Natural killer cell (primary cell): Measurements from ENCODE around the gene ZNF618. TPM values are rescaled to one million over a fixed set of nuclear protein-coding genes. Genes with fewer than 3 reads are reported as not detected.

Experiments
- ATAC-seq, 3 donors: fragments of 150-1000 bp in 2 of 3; fragments of 200-7000 bp in 1 of 3; cut with Tn5 transposase; 1 replicate in 1 of 3; 2 replicates in 2 of 3; pipeline ENCODE4 v1.10.0; 2021; ENCODE audit warnings: mild to moderate bottlenecking in 2 of 3, moderate library complexity in 2 of 3
- DNase-seq, 2 donors: peaks; one replicate each; pipeline versions ENCODE4 v3.0.0 to v3.0.0-alpha.2; 2013 to 2021; ENCODE audit warnings: mixed read lengths in 1 of 2
- H3K27ac ChIP-seq: one replicate; pipeline ENCODE4 v1.5.1; 2013; ENCODE audit warnings: mild to moderate bottlenecking, low read length
- H3K27me3 ChIP-seq: one replicate; pipeline ENCODE4 v1.6.1; 2013; ENCODE audit warnings: low read length; ENCODE audit not compliant: control insufficient read depth, insufficient read depth
- H3K36me3 ChIP-seq: one replicate; pipeline ENCODE4 v1.6.1; 2013; ENCODE audit warnings: low read length; ENCODE audit not compliant: control insufficient read depth, insufficient read depth
- H3K4me1 ChIP-seq: one replicate; pipeline ENCODE4 v1.6.1; 2013; ENCODE audit warnings: low read length; ENCODE audit not compliant: control insufficient read depth, insufficient read depth
- H3K4me3 ChIP-seq: one replicate; pipeline ENCODE4 v1.5.1; 2013; ENCODE audit warnings: low read length
- H3K9me3 ChIP-seq: one replicate; pipeline ENCODE4 v1.6.1; 2013; ENCODE audit warnings: low read length; ENCODE audit not compliant: control insufficient read depth, insufficient read depth
- H3K27ac Mint-ChIP-seq, 2 donors: one replicate each; pipeline ENCODE4 v1.8.0; 2022; ENCODE audit warnings: mild to moderate bottlenecking in 2 of 2, mixed read lengths in 2 of 2, moderate library complexity in 1 of 2
- H3K27me3 Mint-ChIP-seq, 2 donors: one replicate each; pipeline ENCODE4 v1.8.0; 2022; ENCODE audit warnings: low read depth in 2 of 2, mixed read lengths in 2 of 2
- H3K36me3 Mint-ChIP-seq: one replicate; pipeline ENCODE4 v1.8.0; 2022; ENCODE audit warnings: mixed read lengths
- H3K4me1 Mint-ChIP-seq, 2 donors: one replicate each; pipeline ENCODE4 v1.8.0; 2022; ENCODE audit warnings: mixed read lengths in 2 of 2
- H3K4me3 Mint-ChIP-seq: one replicate; pipeline ENCODE4 v1.8.0; 2022; ENCODE audit warnings: mild to moderate bottlenecking, moderate library complexity, mixed read lengths
- H3K9me3 Mint-ChIP-seq, 2 donors: one replicate each; pipeline ENCODE4 v1.8.0; 2022; ENCODE audit warnings: mixed read lengths in 2 of 2
- CTCF ChIP-seq: fragments of 200-600 bp; IDR thresholded peaks from one replicate; pipeline ENCODE4 v1.8.0; 2022; ENCODE audit warnings: antibody characterized with exemption
- WGBS: methylation state at CpG from one replicate; pipeline ENCODE4 v1.1.7; 2013; ENCODE audit warnings: missing lambda C conversion rate; ENCODE audit not compliant: insufficient coverage; 5-methylcytosine and 5-hydroxymethylcytosine counted together
- intact Hi-C: fragments of 100-400 bp; cut with micrococcal nuclease; formaldehyde crosslinking; loops from one replicate; pipeline ENCODE4 v1.14.2; 2022
- total RNA-seq, 4 donors: library from RNA; stranded (reverse); fragments of 120-200 nt in 1 of 4; gene quantifications; one replicate each; pipeline versions ENCODE4 v1.2.3 to v1.2.4, GENCODE V29; 2013 to 2022

ZNF618 gene
- total RNA-seq, 3 donors from 2014 or later (not counting 1 experiment from before 2014, with no cell fraction given) = 9.2 to 10.7 (median 10.0) TPM

- H3K36me3 ChIP-seq = no peaks in the 10 kb centered on the region
- no peaks in the 10 kb centered on the region for H3K27me3 Mint-ChIP-seq
- H3K4me1 ChIP-seq = no peaks in the 10 kb centered on the region
- no peak overlapping the region for H3K27ac ChIP-seq
- no peak overlapping the region for H3K27ac Mint-ChIP-seq
- DNase-seq = no peak
- H3K9me3 Mint-ChIP-seq = peaks cover 0 to 4% of the 10 kb centered on the region in 2 donors
- H3K4me1 Mint-ChIP-seq = peaks cover 0 to 6% of the 10 kb centered on the region in 2 donors
- no peak overlapping the region for H3K4me3 Mint-ChIP-seq
- 97% methylated on average over 17 of the region's 17 CpGs for WGBS
- intact Hi-C loops = no loop called here
- H3K9me3 ChIP-seq = no peaks in the 10 kb centered on the region
- peaks cover 12% of the 10 kb centered on the region for H3K36me3 Mint-ChIP-seq
- no peak overlapping the region for H3K4me3 ChIP-seq
- H3K27me3 ChIP-seq = no peaks in the 10 kb centered on the region
- no peak for TF ChIP-seq CTCF
- no peak for ATAC-seq
Measured at GRCh38 chr9:113901221-113901688, 25.1 kb downstream of the ZNF618 start.

GRCh38 chr9:113903514-113904077, 27.5 kb downstream of the ZNF618 start:
- Mint-ChIP-seq H3K4me3 (no peak overlapping the region), H3K27ac (no peak overlapping the region), H3K36me3 (peaks cover 12% of the 10 kb centered on the region), H3K4me1 (peaks cover 0 to 8% of the 10 kb centered on the region in 2 donors), H3K9me3 (peaks cover 0 to 4% of the 10 kb centered on the region in 2 donors), H3K27me3 (no peaks in the 10 kb centered on the region)
- TF ChIP-seq CTCF = no peak
- no peak for DNase-seq
- WGBS = 90% methylated on average over 4 of the region's 4 CpGs
- intact Hi-C loops = no loop called here
- no peaks in the 10 kb centered on the region for H3K36me3 ChIP-seq
- H3K4me1 ChIP-seq = no peaks in the 10 kb centered on the region
- no peak for ATAC-seq
- no peak overlapping the region for H3K27ac ChIP-seq
- H3K27me3 ChIP-seq = no peaks in the 10 kb centered on the region
- no peak overlapping the region for H3K4me3 ChIP-seq
- H3K9me3 ChIP-seq = no peaks in the 10 kb centered on the region

- H3K27me3 Mint-ChIP-seq = no peaks in the 10 kb centered on the region
- H3K36me3 Mint-ChIP-seq = peaks cover 12% of the 10 kb centered on the region
- TF ChIP-seq CTCF = no peak
- no peak overlapping the region for H3K4me3 Mint-ChIP-seq
- ATAC-seq (no peak), DNase-seq (no peak)
- Histone ChIP-seq H3K27me3 (no peaks in the 10 kb centered on the region), H3K4me3 (no peak overlapping the region), H3K4me1 (no peaks in the 10 kb centered on the region), H3K36me3 (no peaks in the 10 kb centered on the region), H3K27ac (no peak overlapping the region), H3K9me3 (no peaks in the 10 kb centered on the region)
- no peak overlapping the region for H3K27ac Mint-ChIP-seq
- H3K9me3 Mint-ChIP-seq = peaks cover 0 to 4% of the 10 kb centered on the region in 2 donors
- intact Hi-C loops = loop anchor here (2.0 kb wide), 1 partner anchor 42 kb away; no protein-coding TSS in a partner anchor
- peaks cover 0 to 8% of the 10 kb centered on the region in 2 donors for H3K4me1 Mint-ChIP-seq
- 83% methylated on average over 5 of the region's 6 CpGs for WGBS
Measured at GRCh38 chr9:113906411-113907110, 30.5 kb downstream of the ZNF618 start.
